ENCODE results near the gene CYBA. TPM values are rescaled to one million over a fixed set of nuclear protein-coding genes. Genes with fewer than 3 reads are reported as not detected.

Gene CYBA
- total RNA-seq, 1 experiment from 2014 or later = 351 TPM

- Histone ChIP-seq H3K36me3 (ENCODE audit: control insufficient read depth, insufficient read depth, low read length) (no peaks in the 10 kb centered on the region), H3K9me3 (no peaks in the 10 kb centered on the region), H3K27me3 (replicated peaks; ENCODE audit: control insufficient read depth, insufficient read depth, low read length) (no peaks in the 10 kb centered on the region), H3K4me1 (no peaks in the 10 kb centered on the region), H3K4me3 (ENCODE audit: low read depth, low read length) (no peak overlapping the region)
- H3K4me3 Mint-ChIP-seq (ENCODE audit: unreplicated experiment) = no peak overlapping the region
- no peak for TF ChIP-seq CTCF (IDR thresholded peaks at IDR 0.05; ENCODE audit: insufficient read depth in 1 of 2, low read depth in 1 of 2, low read length in 1 of 2, severe bottlenecking in 1 of 2, unreplicated experiment in 1 of 2)
- H3K27ac Mint-ChIP-seq (ENCODE audit: unreplicated experiment) = no peak overlapping the region
- no peaks in the 10 kb centered on the region for H3K4me1 Mint-ChIP-seq (ENCODE audit: low read depth, unreplicated experiment)
- BruUV-seq (replicated peaks) = no TSS peak
- no peaks in the 10 kb centered on the region for H3K36me3 Mint-ChIP-seq (ENCODE audit: insufficient read depth, unreplicated experiment)
- no peaks in the 10 kb centered on the region for H3K9me3 Mint-ChIP-seq (ENCODE audit: unreplicated experiment)
- intact Hi-C loops (cut with micrococcal nuclease; ENCODE audit: unreplicated experiment) = no loop called here
- no peaks in the 10 kb centered on the region for H3K27me3 Mint-ChIP-seq (ENCODE audit: insufficient read depth, unreplicated experiment)
- CTCF ChIA-PET = no interaction called here
- no peak for DNase-seq
- POLR2A ChIA-PET = no interaction called here
Measured at GRCh38 chr16:88694221-88695087, 43.6 kb upstream of the CYBA start.

- no peaks in the 10 kb centered on the region for H3K27me3 ChIP-seq (replicated peaks; ENCODE audit: control insufficient read depth, insufficient read depth, low read length)
Measured at GRCh38 chr16:88693420-88694177, 42.7 kb upstream of the CYBA start.

More at GRCh38 chr16:88693420-88694177, 42.7 kb upstream of the CYBA start:
- Histone ChIP-seq H3K4me1 (peaks cover under 1% of the 10 kb centered on the region; the same call in 1 of the 2 replicates), H3K9me3 (no peaks in the 10 kb centered on the region), H3K4me3 (ENCODE audit: low read depth, low read length) (no peak overlapping the region), H3K36me3 (ENCODE audit: control insufficient read depth, insufficient read depth, low read length) (no peaks in the 10 kb centered on the region)
- intact Hi-C loops (cut with micrococcal nuclease; ENCODE audit: unreplicated experiment) = no loop called here
- H3K4me3 Mint-ChIP-seq (ENCODE audit: unreplicated experiment) = no peak overlapping the region
- H3K9me3 Mint-ChIP-seq (ENCODE audit: unreplicated experiment) = no peaks in the 10 kb centered on the region
- no peak for TF ChIP-seq CTCF (IDR thresholded peaks at IDR 0.05; ENCODE audit: insufficient read depth in 1 of 2, low read depth in 1 of 2, low read length in 1 of 2, severe bottlenecking in 1 of 2, unreplicated experiment in 1 of 2)
- BruUV-seq (replicated peaks) = no TSS peak
- DNase-seq = no peak
- H3K27ac Mint-ChIP-seq (ENCODE audit: unreplicated experiment) = no peak overlapping the region
- CTCF ChIA-PET = no interaction called here
- H3K36me3 Mint-ChIP-seq (ENCODE audit: insufficient read depth, unreplicated experiment) = no peaks in the 10 kb centered on the region
- POLR2A ChIA-PET = no interaction called here
- H3K4me1 Mint-ChIP-seq (ENCODE audit: low read depth, unreplicated experiment) = peaks cover 3% of the 10 kb centered on the region
- no peaks in the 10 kb centered on the region for H3K27me3 Mint-ChIP-seq (ENCODE audit: insufficient read depth, unreplicated experiment)
